ENCODE measurements around the gene SNX27.
"Not testable (repeated sequence)": the region's sequence is repeated elsewhere in the genome, so short reads cannot be mapped to it uniquely, and the experiment has no call there.

The SNX27 gene

DNA sequence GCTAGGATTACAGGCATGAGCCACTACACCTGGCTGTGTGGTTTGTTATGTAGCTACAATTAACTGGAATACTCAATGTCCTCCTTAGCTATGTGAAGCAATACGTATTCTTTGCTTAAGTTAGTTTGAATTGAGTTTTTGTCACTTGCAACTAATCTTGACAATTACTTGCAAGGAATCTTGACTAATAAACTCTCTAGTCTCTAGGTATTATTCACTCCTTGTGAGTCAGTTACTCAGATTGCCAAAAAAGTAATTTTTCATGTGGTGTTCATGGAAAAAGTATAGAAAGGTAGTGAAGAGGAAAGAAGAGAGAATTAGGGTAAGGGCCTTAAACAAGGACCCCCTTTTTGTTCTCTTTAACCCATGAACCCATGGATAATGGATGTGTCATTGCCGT, 7.6 kb upstream of the SNX27 start:
- DNase-seq: no peak

GRCh38 chr1:151606384-151606783, 5.5 kb upstream of the SNX27 start:
- peak in 3 of 4 experiments; percentile 37 to 51 (median 44) for DNase-seq

GRCh38 chr1:151606857-151607256, 5.0 kb upstream of the SNX27 start:
- no peak for DNase-seq

GRCh38 chr1:151610142-151610541, 1.7 kb upstream of the SNX27 start:
- no peak for DNase-seq

DNA sequence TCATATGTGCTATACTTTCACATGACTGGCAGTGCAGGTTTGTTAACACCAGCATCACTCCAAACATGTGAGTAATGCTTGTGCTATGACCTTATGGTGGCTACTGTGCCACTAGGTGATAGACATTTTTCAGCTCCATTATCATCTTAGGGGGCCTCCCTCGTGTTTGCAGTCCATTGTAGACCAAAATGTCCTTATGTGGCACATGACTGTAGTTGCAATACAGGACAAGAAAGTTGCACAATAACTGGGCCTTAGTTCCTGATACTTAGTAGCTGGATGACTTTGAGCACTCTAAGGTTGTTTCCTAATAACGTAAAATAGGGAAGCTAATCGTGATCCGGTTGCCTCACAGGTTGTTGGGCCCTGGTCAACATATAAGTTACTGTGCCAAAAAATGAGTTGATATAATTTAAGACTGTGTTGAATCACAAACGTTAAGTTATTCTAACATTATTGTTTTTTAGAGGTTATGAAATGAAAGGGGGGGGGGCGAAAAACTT, 511 bp upstream of the SNX27 start:
- peak; percentile 86 to 99 (median 94) for DNase-seq

GRCh38 chr1:151612501-151613281, 841 bp downstream of the SNX27 start:
- peak; percentile 22 to 58 (median 48) for DNase-seq

GRCh38 chr1:151613282-151613780, 1.5 kb downstream of the SNX27 start:
- no peak for DNase-seq

- no peak for DNase-seq
These were observed 4.1 kb downstream of the SNX27 start for GRCh38 chr1:151615711-151616504.

DNA sequence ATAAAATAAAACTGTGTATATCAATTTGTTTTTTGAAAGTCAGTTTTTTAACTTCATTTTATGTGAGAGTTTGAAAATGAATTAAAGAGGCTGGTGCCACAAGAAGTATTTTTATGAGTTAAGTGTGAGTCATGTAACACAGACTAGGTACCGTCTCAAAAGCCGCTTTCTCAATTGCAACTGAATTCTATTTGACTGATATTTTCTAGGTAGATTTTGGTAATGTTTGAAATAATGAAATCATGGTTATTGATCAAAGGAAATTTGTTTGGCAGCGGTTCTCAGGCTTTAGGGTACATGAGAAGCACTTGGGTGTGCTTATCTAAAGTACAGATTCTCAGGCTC, 4.6 kb downstream of the SNX27 start:
- DNase-seq: no peak

DNA sequence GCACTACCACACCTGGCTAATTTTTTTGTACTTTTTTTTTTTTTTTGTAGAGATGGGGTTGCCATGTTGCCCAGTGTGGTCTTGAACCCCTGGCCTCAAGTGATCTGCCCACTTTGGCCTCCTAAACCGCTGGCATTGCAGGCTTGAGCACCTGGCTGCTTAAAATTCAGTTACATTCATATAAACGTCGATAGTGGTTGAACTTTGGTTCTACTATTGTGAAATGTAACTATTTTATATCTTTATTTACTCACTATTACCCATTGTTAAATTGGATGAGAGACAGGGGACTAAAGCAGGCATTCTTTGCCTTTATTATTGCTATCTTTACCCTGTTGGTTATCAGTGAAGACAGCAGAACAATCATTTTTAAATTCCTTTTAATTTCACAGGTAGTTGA, 6.2 kb downstream of the SNX27 start:
- no peak for DNase-seq

GRCh38 chr1:151618470-151618869, 6.6 kb downstream of the SNX27 start:
- no peak for DNase-seq

DNA sequence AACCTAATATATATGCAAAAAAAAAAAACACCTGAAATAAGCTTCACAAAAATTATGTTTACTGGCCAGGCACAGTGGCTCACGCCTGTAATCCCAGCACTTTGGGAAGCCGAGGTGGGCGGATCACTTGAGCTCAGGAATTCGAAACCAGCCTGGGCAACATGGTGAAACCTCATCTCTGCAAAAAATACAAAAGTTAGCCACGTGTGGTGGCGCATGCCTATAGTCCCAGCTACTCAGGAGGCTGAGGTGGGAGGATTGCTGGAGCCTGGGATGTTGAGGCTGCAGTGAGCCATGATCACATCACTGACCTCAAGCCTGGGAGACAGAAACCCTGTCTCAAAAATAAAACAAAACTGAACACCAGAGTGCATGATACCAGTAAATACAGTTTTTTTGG, 7.1 kb downstream of the SNX27 start:
- not testable (repeated sequence) for DNase-seq

DNA sequence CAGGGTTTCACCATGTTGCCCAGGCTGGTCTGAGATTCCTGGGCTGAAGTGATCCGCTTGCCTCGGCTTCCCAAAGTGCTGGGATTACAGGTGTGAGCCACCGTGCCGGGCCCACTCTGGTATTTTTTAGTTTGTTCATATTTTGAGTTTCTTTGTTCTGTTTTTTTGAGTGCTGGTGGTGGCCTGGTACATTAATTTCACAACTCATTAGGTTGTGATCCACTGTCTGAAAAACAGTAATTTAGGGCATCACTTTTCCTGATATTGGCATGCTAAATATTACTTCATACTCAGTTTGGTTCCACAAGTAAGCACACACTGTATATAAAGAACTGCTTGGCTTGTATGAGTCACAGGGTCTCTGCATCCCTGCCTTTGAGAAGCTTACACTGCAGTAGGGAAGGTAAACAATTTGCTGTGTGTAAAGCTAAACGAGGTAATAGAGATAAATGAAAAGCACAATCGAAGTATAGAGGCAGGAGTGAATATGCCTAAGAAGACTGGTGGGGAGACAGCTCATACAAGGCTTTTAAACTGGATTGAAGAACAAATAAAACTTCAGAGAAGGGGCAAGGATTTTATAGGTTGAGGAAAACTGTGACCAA, 7.7 kb downstream of the SNX27 start:
- peak; percentile 13 to 49 (median 32) for DNase-seq

GRCh38 chr1:151620286-151620685, 8.4 kb downstream of the SNX27 start:
- peak; percentile 52 to 76 (median 65) for DNase-seq

- peak; percentile 30 to 47 (median 36) for DNase-seq
These were observed 9.5 kb downstream of the SNX27 start for GRCh38 chr1:151621351-151621750.

DNA sequence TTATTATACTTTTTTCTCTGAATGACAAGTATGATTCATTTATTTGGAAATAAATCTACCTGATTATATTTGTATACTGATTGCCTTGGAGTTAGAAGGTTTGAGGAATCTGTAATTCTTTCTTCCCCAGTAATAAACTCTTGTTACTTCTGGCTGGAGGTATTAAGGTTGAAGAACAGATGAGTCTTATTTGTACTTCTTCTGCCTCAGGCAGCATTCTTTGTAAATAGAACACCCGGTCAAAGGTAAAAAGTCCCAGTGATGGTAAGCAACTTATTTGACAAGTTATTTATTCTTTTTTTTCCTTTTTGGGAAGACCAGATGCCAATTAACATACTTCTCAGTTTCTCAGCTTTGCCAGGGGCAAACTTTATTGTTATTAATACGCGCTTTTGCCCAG, 12.9 kb downstream of the SNX27 start:
- no peak for DNase-seq

GRCh38 chr1:151626740-151627334, 15.0 kb downstream of the SNX27 start:
- no peak for DNase-seq

- no peak for DNase-seq
These were observed 17.4 kb downstream of the SNX27 start for GRCh38 chr1:151629278-151629677.

- peak in 3 of 4 experiments; percentile 19 to 43 (median 26) for DNase-seq
These were observed 23.7 kb downstream of the SNX27 start for GRCh38 chr1:151635479-151636072.

DNA sequence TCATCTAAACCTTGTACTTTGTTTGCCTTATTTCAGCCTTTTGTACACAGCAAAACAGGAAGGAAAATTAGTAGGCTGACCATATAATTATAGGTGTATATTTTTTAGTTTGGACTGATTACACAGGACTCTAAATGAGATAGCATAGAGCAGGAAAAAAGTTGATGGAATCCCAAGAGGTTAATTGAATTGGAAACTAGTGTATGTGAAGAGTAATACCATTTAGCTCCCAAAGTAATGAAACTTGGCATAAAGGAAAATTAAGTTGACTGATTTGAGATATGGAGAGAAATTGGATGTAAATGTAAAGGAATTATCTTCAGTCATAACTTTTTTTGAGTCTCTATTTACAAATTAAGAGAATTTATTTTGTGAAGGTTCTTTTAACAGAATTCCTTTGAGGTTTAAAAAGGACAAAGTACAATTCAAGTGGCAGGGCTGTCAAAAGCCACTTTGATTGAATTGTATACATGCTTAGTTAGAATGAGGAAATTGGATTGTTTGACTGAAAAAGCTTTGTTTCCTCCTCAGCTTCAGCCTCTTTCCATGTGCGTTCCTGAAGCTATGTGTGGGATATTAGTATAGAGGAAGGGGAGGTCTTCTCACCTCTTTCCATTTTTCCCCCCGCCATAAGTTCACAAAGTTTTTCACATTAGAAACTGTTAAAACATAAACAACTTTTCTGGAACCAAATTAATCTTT, 26.4 kb downstream of the SNX27 start:
- peak in 2 of 4 experiments; percentile 12 to 16 for DNase-seq

GRCh38 chr1:151638812-151639211, 27.0 kb downstream of the SNX27 start:
- DNase-seq: no peak

DNA sequence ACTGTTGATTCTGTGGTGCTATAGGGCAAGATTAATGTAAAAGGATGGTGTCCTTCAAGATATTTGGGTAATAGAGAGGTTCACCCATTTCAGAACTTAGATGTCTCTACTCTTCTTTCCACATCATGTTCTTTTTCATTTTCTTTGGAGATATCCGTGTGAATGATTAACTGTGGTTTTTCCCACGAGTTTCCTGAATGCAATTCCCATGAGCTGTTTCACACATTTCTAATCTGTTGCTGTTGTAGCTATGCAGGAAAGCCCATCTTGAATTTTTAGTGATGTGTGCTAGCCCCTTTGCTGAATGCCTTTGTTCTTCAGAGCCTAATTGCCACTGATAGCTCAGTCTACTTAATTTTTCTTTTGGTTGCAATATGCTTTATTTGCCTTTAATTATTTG, 27.6 kb downstream of the SNX27 start:
- no peak for DNase-seq
